ENCODE results near the gene PPARA. TPM values are rescaled to one million over a fixed set of nuclear protein-coding genes. Genes with fewer than 3 reads are reported as not detected.

Gene PPARA
- polyA plus RNA-seq, 1 of the 3 experiments (the other 2 are of a cell fraction): 4.5 TPM

- TF ChIP-seq POLR2AphosphoS5 (IDR thresholded peaks at IDR 0.05; ENCODE audit: low read depth, low read length): peak; percentile 44; the same call in 1 of the 2 replicates
- TF ChIP-seq USF2 (IDR thresholded peaks at IDR 0.05; ENCODE audit: borderline replicate concordance, low read depth, low read length): no peak
- TF ChIP-seq TEAD4 (IDR thresholded peaks at IDR 0.05; ENCODE audit: borderline replicate concordance, insufficient read depth): no peak
- POLR2A ChIA-PET: interaction anchor here (0.7 to 1.0 kb wide), 2 partner anchors 25 to 33 kb away, joined by 3 read pairs; no protein-coding TSS in a partner anchor
- WGBS (ENCODE audit: low lambda C conversion rate): 76% methylated on average over 9 of the region's 25 CpGs
- no peak overlapping the region for H3K4me2 ChIP-seq
- H3K36me3 ChIP-seq (replicated peaks in 1 of 2; ENCODE audit: control insufficient read depth in 1 of 2, insufficient read depth in 2 of 2, low read length in 1 of 2): peaks cover 55 to 82% of the 10 kb centered on the region in 2 experiments
- H3K9me2 ChIP-seq: no peaks in the 10 kb centered on the region
- CTCF ChIA-PET: interaction anchor here (0.8 to 7.5 kb wide), 12 partner anchors 9 to 128 kb away, joined by 3 to 107 read pairs (median 5); no protein-coding TSS in a partner anchor
- H3K27ac ChIP-seq (ENCODE audit: low read depth in 2 of 2, low read length in 1 of 2): peak overlapping the region; percentile 63 to 70; a peak in 3 of 4 replicates
- H3F3A ChIP-seq (replicated peaks; ENCODE audit: insufficient read depth): peaks cover 95% of the 10 kb centered on the region
- no peak overlapping the region for H3K9ac ChIP-seq
- no peak for DNase-seq
- H3K27me3 ChIP-seq (ENCODE audit: insufficient read depth): no peaks in the 10 kb centered on the region
- peaks cover 21 to 84% of the 10 kb centered on the region in 2 experiments for H3K4me1 ChIP-seq (ENCODE audit: control insufficient read depth in 1 of 2, insufficient read depth in 2 of 2, low read depth in 1 of 2, low read length in 1 of 2)
- no peaks in the 10 kb centered on the region for H3K9me3 ChIP-seq
- no peak overlapping the region for H3K4me3 ChIP-seq (ENCODE audit: low read depth in 2 of 2, low read length in 1 of 2)
- no peak overlapping the region for H2AFZ ChIP-seq (ENCODE audit: low read depth)
- peaks cover 36% of the 10 kb centered on the region; the same call in 1 of the 2 replicates for H3K79me2 ChIP-seq (ENCODE audit: insufficient read depth)
- peaks cover 99% of the 10 kb centered on the region for H4K20me1 ChIP-seq (ENCODE audit: insufficient read depth)
Observed at GRCh38 chr22:46113110-46113909, 37.0 kb upstream of the PPARA start.

- H3K9ac ChIP-seq: no peak overlapping the region
- peaks cover 14 to 81% of the 10 kb centered on the region in 2 experiments for H3K4me1 ChIP-seq (ENCODE audit: control insufficient read depth in 1 of 2, insufficient read depth in 2 of 2, low read depth in 1 of 2, low read length in 1 of 2)
- no peaks in the 10 kb centered on the region for H3K27me3 ChIP-seq (ENCODE audit: insufficient read depth)
- TF ChIP-seq JUND (IDR thresholded peaks at IDR 0.05) (no peak; the same call in 1 of the 2 replicates), PBX3 (IDR thresholded peaks at IDR 0.05) (peak; percentile 13; the same call in 1 of the 2 replicates), TAF1 (IDR thresholded peaks at IDR 0.05; ENCODE audit: borderline replicate concordance, low read depth, low read length) (no peak), ELF1 (IDR thresholded peaks at IDR 0.05) (no peak), MXI1 (IDR thresholded peaks at IDR 0.05; ENCODE audit: low read depth, low read length) (no peak), USF1 (IDR thresholded peaks at IDR 0.05; ENCODE audit: borderline replicate concordance, low read depth) (no peak), TEAD4 (IDR thresholded peaks at IDR 0.05; ENCODE audit: borderline replicate concordance, insufficient read depth) (0 out of 2 replicates have a peak, but pooled peaks have one; percentile 8), SMC3 (IDR thresholded peaks at IDR 0.05; ENCODE audit: low read depth, low read length) (no peak), CTCF (IDR thresholded peaks at IDR 0.05) (no peak), ZBTB33 (IDR thresholded peaks at IDR 0.05; ENCODE audit: borderline replicate concordance, low read depth) (no peak)
- H3K27ac ChIP-seq (ENCODE audit: low read depth in 2 of 2, low read length in 1 of 2): peak overlapping the region; percentile 63 to 70
- no peak for DNase-seq
- peaks cover 99% of the 10 kb centered on the region for H4K20me1 ChIP-seq (ENCODE audit: insufficient read depth)
- H3K9me2 ChIP-seq: no peaks in the 10 kb centered on the region
- H2AFZ ChIP-seq (ENCODE audit: low read depth): no peak overlapping the region
- ChIA-PET POLR2A (interaction anchor here (0.7 to 1.5 kb wide), 4 partner anchors 9 to 116 kb away, joined by 3 to 6 read pairs (median 3); no protein-coding TSS in a partner anchor), CTCF (interaction anchor here (0.6 to 7.5 kb wide), 15 partner anchors 8 to 127 kb away, joined by 3 to 107 read pairs (median 4); no protein-coding TSS in a partner anchor)
- peaks cover 47 to 75% of the 10 kb centered on the region in 2 experiments for H3K36me3 ChIP-seq (replicated peaks in 1 of 2; ENCODE audit: control insufficient read depth in 1 of 2, insufficient read depth in 2 of 2, low read length in 1 of 2)
- peaks cover 29% of the 10 kb centered on the region; the same call in 1 of the 2 replicates for H3K79me2 ChIP-seq (ENCODE audit: insufficient read depth)
- H3K9me3 ChIP-seq: no peaks in the 10 kb centered on the region
- no peak overlapping the region for H3K4me3 ChIP-seq (ENCODE audit: low read depth in 2 of 2, low read length in 1 of 2)
- no peak overlapping the region for H3K4me2 ChIP-seq
- peaks cover 96% of the 10 kb centered on the region for H3F3A ChIP-seq (replicated peaks; ENCODE audit: insufficient read depth)
- no CpG with 5 or more reads among the region's 21 CpGs for WGBS (ENCODE audit: low lambda C conversion rate)
Observed at GRCh38 chr22:46113910-46114517, 36.3 kb upstream of the PPARA start.
